ENCODE measurements around the gene CAPN11.

GRCh38 chr6:44131892-44132291 is 26.7 kb upstream of the CAPN11 start:
- TF ChIP-seq CTCF (IDR thresholded peaks at IDR 0.05; ENCODE audit: borderline replicate concordance, extremely low read depth, low read length, poor library complexity, severe bottlenecking): no peak
- no peak for TF ChIP-seq EZH2 (IDR thresholded peaks at IDR 0.05; ENCODE audit: borderline replicate concordance, low read depth, low read length, severe bottlenecking)

Measured in DND-41 (cell line).